CD4-positive, alpha-beta T cell treated with Interleukin-6 for 4 hours (primary cell): Measurements from ENCODE around the gene STRIP2.

ENCODE experiments used
- DNase-seq: peaks from one replicate; pipeline ENCODE4 v3.0.0-alpha.2; 2020; ENCODE audit warnings: mixed read lengths

STRIP2 gene

GRCh38 chr7:129535896-129536295, 101.7 kb downstream of the STRIP2 start:
- no peak for DNase-seq

GRCh38 chr7:129536323-129536722, 102.1 kb downstream of the STRIP2 start:
- DNase-seq: no peak
